RWPE2 (cell line): ENCODE data around the gene WWTR1.

ENCODE experiments used
- ATAC-seq: fragments of 200-7000 bp; cut with Tn5 transposase; 3 replicates; pipeline ENCODE4 v1.9.1; 2021; ENCODE audit warnings: low read depth
- DNase-seq: peaks from one replicate; pipeline ENCODE4 v3.0.0-alpha.2; 2020; ENCODE audit warnings: low spot score
- H3K27ac ChIP-seq: fragments of 450-650 bp; 2 replicates; pipeline ENCODE4 v1.5.1; 2017; ENCODE audit warnings: mild to moderate bottlenecking; ENCODE audit not compliant: poor library complexity, severe bottlenecking
- H3K27me3 ChIP-seq: fragments of 250-450 bp; sonication (Bioruptor Pico); 2 replicates; pipeline ENCODE4 v1.5.1; 2021; ENCODE audit warnings: mild to moderate bottlenecking, moderate library complexity; ENCODE audit not compliant: insufficient read depth, poor library complexity, severe bottlenecking
- H3K36me3 ChIP-seq: fragments of 250-450 bp; sonication (Bioruptor Pico); 2 replicates; pipeline ENCODE4 v1.5.1; 2020; ENCODE audit warnings: low read depth, mild to moderate bottlenecking, moderate library complexity
- H3K4me1 ChIP-seq: fragments of 250-450 bp; sonication (Bioruptor Pico); 2 replicates; pipeline ENCODE4 v1.5.1; 2021; ENCODE audit warnings: mild to moderate bottlenecking, moderate library complexity; ENCODE audit not compliant: insufficient read depth, poor library complexity, severe bottlenecking
- H3K4me3 ChIP-seq: fragments of 250-450 bp; sonication (Bioruptor Pico); 2 replicates; pipeline ENCODE4 v1.5.1; 2021; ENCODE audit warnings: mild to moderate bottlenecking, moderate library complexity; ENCODE audit not compliant: severe bottlenecking
- H3K9me3 ChIP-seq: fragments of 250-450 bp; sonication (Bioruptor Pico); 2 replicates; pipeline ENCODE4 v1.5.1; 2021; ENCODE audit warnings: mild to moderate bottlenecking, moderate library complexity; ENCODE audit not compliant: severe bottlenecking
- TF ChIP-seq, protein P1 (sequence below): fragments of 450-650 bp; IDR thresholded peaks from one replicate; pipeline ENCODE4 v1.5.1; 2017; ENCODE audit warnings: mild to moderate bottlenecking, moderate library complexity; ENCODE audit not compliant: poor library complexity, severe bottlenecking

The WWTR1 gene

GRCh38 chr3:149615731-149616221, 42.0 kb downstream of the WWTR1 start:
- Histone ChIP-seq H3K4me1 (peaks cover 18% of the 10 kb centered on the region), H3K9me3 (no peaks in the 10 kb centered on the region), H3K36me3 (peaks cover 6% of the 10 kb centered on the region; the same call in 1 of the 2 replicates), H3K27me3 (no peaks in the 10 kb centered on the region), H3K4me3 (no peak overlapping the region), H3K27ac (no peak overlapping the region)
- TF ChIP-seq, protein P1, sequence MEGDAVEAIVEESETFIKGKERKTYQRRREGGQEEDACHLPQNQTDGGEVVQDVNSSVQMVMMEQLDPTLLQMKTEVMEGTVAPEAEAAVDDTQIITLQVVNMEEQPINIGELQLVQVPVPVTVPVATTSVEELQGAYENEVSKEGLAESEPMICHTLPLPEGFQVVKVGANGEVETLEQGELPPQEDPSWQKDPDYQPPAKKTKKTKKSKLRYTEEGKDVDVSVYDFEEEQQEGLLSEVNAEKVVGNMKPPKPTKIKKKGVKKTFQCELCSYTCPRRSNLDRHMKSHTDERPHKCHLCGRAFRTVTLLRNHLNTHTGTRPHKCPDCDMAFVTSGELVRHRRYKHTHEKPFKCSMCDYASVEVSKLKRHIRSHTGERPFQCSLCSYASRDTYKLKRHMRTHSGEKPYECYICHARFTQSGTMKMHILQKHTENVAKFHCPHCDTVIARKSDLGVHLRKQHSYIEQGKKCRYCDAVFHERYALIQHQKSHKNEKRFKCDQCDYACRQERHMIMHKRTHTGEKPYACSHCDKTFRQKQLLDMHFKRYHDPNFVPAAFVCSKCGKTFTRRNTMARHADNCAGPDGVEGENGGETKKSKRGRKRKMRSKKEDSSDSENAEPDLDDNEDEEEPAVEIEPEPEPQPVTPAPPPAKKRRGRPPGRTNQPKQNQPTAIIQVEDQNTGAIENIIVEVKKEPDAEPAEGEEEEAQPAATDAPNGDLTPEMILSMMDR, result no peak
- DNase-seq (no peak), ATAC-seq (no peak)

DNA sequence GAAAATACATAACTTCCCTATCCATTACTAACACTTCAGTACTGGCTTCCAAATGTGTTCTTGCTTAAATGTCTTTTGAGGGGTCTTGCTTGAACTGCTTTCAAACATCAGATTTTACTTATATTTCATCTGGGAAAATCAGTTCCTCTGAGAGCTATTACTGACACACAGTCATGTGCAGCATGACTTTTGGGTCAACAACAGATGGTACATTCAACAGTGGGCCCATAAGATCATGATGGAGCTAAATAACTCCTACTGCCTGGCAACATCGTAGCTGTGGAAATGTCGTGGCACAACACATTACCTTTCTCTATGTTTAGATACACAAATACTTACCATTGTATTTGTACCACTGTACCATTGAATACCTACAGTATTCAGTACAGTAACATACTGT, 43.8 kb downstream of the WWTR1 start:
- DNase-seq, result no peak
- Histone ChIP-seq H3K9me3 (no peaks in the 10 kb centered on the region), H3K4me1 (peaks cover 13% of the 10 kb centered on the region), H3K27ac (no peak overlapping the region), H3K4me3 (no peak overlapping the region), H3K36me3 (peaks cover 6% of the 10 kb centered on the region; the same call in 1 of the 2 replicates), H3K27me3 (no peaks in the 10 kb centered on the region)
- no peak for ATAC-seq
- TF ChIP-seq, protein P1, result no peak

- Histone ChIP-seq H3K4me3 (no peak overlapping the region), H3K9me3 (no peaks in the 10 kb centered on the region), H3K27ac (no peak overlapping the region), H3K36me3 (peaks cover 6% of the 10 kb centered on the region; the same call in 1 of the 2 replicates), H3K4me1 (peaks cover 9% of the 10 kb centered on the region), H3K27me3 (no peaks in the 10 kb centered on the region)
- ATAC-seq (no peak), DNase-seq (no peak)
- TF ChIP-seq, protein P1, result no peak
Observed at GRCh38 chr3:149612456-149612855, 45.4 kb downstream of the WWTR1 start.

DNA sequence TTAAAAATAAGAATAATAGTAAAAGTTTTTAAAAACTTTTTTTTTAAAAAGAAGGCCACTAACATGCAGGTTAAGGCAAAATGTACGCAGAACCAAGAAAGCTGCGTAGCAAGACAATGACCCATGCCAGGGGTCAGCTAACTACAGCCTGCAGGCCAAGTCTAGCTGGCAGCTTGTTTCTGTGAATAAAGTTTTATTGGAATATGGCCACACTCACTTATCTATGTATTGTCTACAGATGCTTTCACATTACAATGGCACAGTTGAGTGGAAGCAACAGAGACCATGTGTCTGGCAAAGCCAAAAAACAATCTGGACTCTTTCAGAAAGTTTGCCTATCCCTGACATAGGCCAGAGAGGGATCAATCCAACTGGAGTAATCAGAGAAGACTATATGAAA, 46.7 kb downstream of the WWTR1 start:
- TF ChIP-seq, protein P1, result no peak
- Histone ChIP-seq H3K9me3 (no peaks in the 10 kb centered on the region), H3K36me3 (peaks cover 6% of the 10 kb centered on the region; the same call in 1 of the 2 replicates), H3K4me3 (no peak overlapping the region), H3K4me1 (peaks cover 11% of the 10 kb centered on the region), H3K27ac (no peak overlapping the region), H3K27me3 (no peaks in the 10 kb centered on the region)
- DNase-seq, result no peak
- no peak for ATAC-seq

DNA sequence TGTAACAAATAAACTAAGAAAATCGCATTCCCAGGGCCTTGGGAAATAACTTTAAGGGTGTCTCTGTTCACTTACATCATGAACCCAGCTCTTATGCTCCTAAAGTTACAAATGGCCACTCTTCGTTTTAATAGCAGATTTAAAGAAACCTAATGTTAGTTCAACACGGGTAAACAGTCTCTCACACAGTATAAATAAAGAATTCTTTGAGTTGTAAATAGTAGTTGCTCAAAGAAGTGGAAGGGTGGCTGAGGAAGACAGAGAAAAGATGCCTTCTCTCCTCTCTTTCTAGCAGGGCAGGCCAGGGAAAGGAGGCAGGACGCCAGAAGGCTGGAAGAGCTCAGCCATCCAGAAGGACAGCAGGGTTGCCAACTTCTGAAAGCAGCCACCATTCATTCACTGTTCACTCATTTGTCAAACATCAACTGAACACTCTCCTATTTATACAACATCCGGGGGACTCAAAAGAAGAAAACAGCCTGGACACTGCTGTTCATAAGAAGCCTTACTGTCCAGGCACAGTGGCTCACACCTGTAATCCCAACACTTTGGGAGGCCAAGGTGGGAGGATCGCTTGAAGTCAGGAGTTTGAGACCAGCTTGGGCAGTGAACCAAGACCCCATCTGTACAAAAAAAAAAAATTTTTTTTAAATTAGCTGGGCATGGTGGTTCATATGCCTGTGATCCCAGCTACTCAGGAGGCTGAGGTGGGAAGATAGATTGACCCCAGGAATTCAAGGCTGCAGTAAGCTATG, 47.3 kb downstream of the WWTR1 start:
- Histone ChIP-seq H3K4me1 (peaks cover 10% of the 10 kb centered on the region), H3K36me3 (peaks cover 6% of the 10 kb centered on the region; the same call in 1 of the 2 replicates), H3K4me3 (no peak overlapping the region), H3K27me3 (no peaks in the 10 kb centered on the region), H3K9me3 (no peaks in the 10 kb centered on the region), H3K27ac (no peak overlapping the region)
- DNase-seq (no peak), ATAC-seq (no peak)
- TF ChIP-seq, protein P1, result no peak
